Measurements from ENCODE around the gene FOXN1.

FOXN1 gene

GRCh38 chr17:28527181-28527681, 21.1 kb downstream of the FOXN1 start:
- no peak overlapping the region for H3K4me3 ChIP-seq (ENCODE audit: low read depth, low read length)
- TF ChIP-seq CTCF (IDR thresholded peaks at IDR 0.05; ENCODE audit: borderline replicate concordance, insufficient read depth, low read depth, low read length) = no peak

- no peak overlapping the region for H3K4me3 ChIP-seq (ENCODE audit: low read depth, low read length)
- no peak for TF ChIP-seq CTCF (IDR thresholded peaks at IDR 0.05; ENCODE audit: borderline replicate concordance, insufficient read depth, low read depth, low read length)
These were observed 21.7 kb downstream of the FOXN1 start for GRCh38 chr17:28527859-28528258.

- no peak overlapping the region for H3K4me3 ChIP-seq (ENCODE audit: low read depth, low read length)
- no peak for TF ChIP-seq CTCF (IDR thresholded peaks at IDR 0.05; ENCODE audit: borderline replicate concordance, insufficient read depth, low read depth, low read length)
These were observed 22.3 kb downstream of the FOXN1 start for GRCh38 chr17:28528327-28529012.

- no peak for TF ChIP-seq CTCF (IDR thresholded peaks at IDR 0.05; ENCODE audit: borderline replicate concordance, insufficient read depth, low read depth, low read length)
- no peak overlapping the region for H3K4me3 ChIP-seq (ENCODE audit: low read depth, low read length)
These were observed 22.9 kb downstream of the FOXN1 start for GRCh38 chr17:28529013-28529400.

- TF ChIP-seq CTCF (IDR thresholded peaks at IDR 0.05; ENCODE audit: borderline replicate concordance, insufficient read depth, low read depth, low read length) = no peak
- no peak overlapping the region for H3K4me3 ChIP-seq (ENCODE audit: low read depth, low read length)
These were observed 24.1 kb downstream of the FOXN1 start for GRCh38 chr17:28530250-28530649.

GRCh38 chr17:28530926-28531325, 24.8 kb downstream of the FOXN1 start:
- no peak for TF ChIP-seq CTCF (IDR thresholded peaks at IDR 0.05; ENCODE audit: borderline replicate concordance, insufficient read depth, low read depth, low read length)
- no peak overlapping the region for H3K4me3 ChIP-seq (ENCODE audit: low read depth, low read length)

All from GM12875 (cell line).